Stomach smooth muscle (tissue), 2 donors: ENCODE data around the gene PLPPR3.

ENCODE experiments used
- H3K27ac ChIP-seq: one replicate; pipeline ENCODE4 v1.7.0; 2013; ENCODE audit warnings: mild to moderate bottlenecking, low read length, inconsistent platforms
- H3K27me3 ChIP-seq, 2 donors: one replicate each; pipeline ENCODE4 v1.7.0; 2013; ENCODE audit warnings: low read length in 2 of 2; ENCODE audit not compliant: insufficient read depth in 2 of 2, control insufficient read depth in 1 of 2
- H3K36me3 ChIP-seq, 2 donors: one replicate each; pipeline ENCODE4 v1.7.0; 2013; ENCODE audit warnings: low read length in 2 of 2; ENCODE audit not compliant: control insufficient read depth in 2 of 2, insufficient read depth in 2 of 2
- H3K4me1 ChIP-seq: one replicate; pipeline ENCODE4 v1.7.0; 2013; ENCODE audit warnings: low read length; ENCODE audit not compliant: control insufficient read depth, insufficient read depth
- H3K4me3 ChIP-seq, 2 donors: one replicate each; pipeline ENCODE4 v1.7.0; 2013; ENCODE audit warnings: low read length in 2 of 2
- H3K9ac ChIP-seq, 2 donors: one replicate each; pipeline ENCODE4 v1.7.0; 2013; ENCODE audit warnings: low read length in 2 of 2, mild to moderate bottlenecking in 1 of 2
- H3K9me3 ChIP-seq, 2 donors: one replicate each; pipeline ENCODE4 v1.7.0; 2013; ENCODE audit warnings: low read length in 2 of 2; ENCODE audit not compliant: control insufficient read depth in 2 of 2
- donor health status: healthy.
- donor health status: Pancreatic carcinoma.

The PLPPR3 gene

GRCh38 chr19:813219-814151, 8.3 kb downstream of the PLPPR3 start:
- Histone ChIP-seq H3K4me3 (no peak overlapping the region), H3K27ac (no peak overlapping the region), H3K9ac (no peak overlapping the region), H3K4me1 (no peaks in the 10 kb centered on the region), H3K27me3 (no peaks in the 10 kb centered on the region), H3K9me3 (no peaks in the 10 kb centered on the region), H3K36me3 (peaks cover 5 to 19% of the 10 kb centered on the region in 2 donors)

- peaks cover 8 to 22% of the 10 kb centered on the region in 2 donors for H3K36me3 ChIP-seq
- no peaks in the 10 kb centered on the region for H3K4me1 ChIP-seq
- H3K9me3 ChIP-seq: no peaks in the 10 kb centered on the region
- no peak overlapping the region for H3K27ac ChIP-seq
- H3K4me3 ChIP-seq: no peak overlapping the region
- no peak overlapping the region for H3K9ac ChIP-seq
- no peaks in the 10 kb centered on the region for H3K27me3 ChIP-seq
Observed at GRCh38 chr19:812747-813218, 9.0 kb downstream of the PLPPR3 start.

- Histone ChIP-seq H3K27ac (no peak overlapping the region), H3K27me3 (no peaks in the 10 kb centered on the region), H3K9me3 (no peaks in the 10 kb centered on the region), H3K4me1 (no peaks in the 10 kb centered on the region), H3K9ac (no peak overlapping the region), H3K36me3 (peaks cover 13 to 28% of the 10 kb centered on the region in 2 donors), H3K4me3 (no peak overlapping the region)
Observed at GRCh38 chr19:812049-812746, 9.6 kb downstream of the PLPPR3 start.

- H3K36me3 ChIP-seq: peaks cover 17 to 34% of the 10 kb centered on the region in 2 donors
Observed at GRCh38 chr19:811506-812048, 10.2 kb downstream of the PLPPR3 start.

GRCh38 chr19:810883-811489, 10.8 kb downstream of the PLPPR3 start:
- H3K4me1 ChIP-seq: no peaks in the 10 kb centered on the region
- no peaks in the 10 kb centered on the region for H3K27me3 ChIP-seq
- no peak overlapping the region for H3K27ac ChIP-seq
- no peaks in the 10 kb centered on the region for H3K9me3 ChIP-seq
- H3K36me3 ChIP-seq: peaks cover 20 to 38% of the 10 kb centered on the region in 2 donors
- H3K4me3 ChIP-seq: no peak overlapping the region
- no peak overlapping the region for H3K9ac ChIP-seq

More at GRCh38 chr19:811506-812048, 10.2 kb downstream of the PLPPR3 start:
- no peaks in the 10 kb centered on the region for H3K9me3 ChIP-seq
- no peaks in the 10 kb centered on the region for H3K27me3 ChIP-seq
- no peak overlapping the region for H3K4me3 ChIP-seq
- H3K4me1 ChIP-seq: no peaks in the 10 kb centered on the region
- H3K9ac ChIP-seq: no peak overlapping the region
- no peak overlapping the region for H3K27ac ChIP-seq

- no peaks in the 10 kb centered on the region for H3K27me3 ChIP-seq
- H3K27ac ChIP-seq: no peak overlapping the region
- peaks cover 26 to 41% of the 10 kb centered on the region in 2 donors for H3K36me3 ChIP-seq
- no peak overlapping the region for H3K4me3 ChIP-seq
- no peak overlapping the region for H3K9ac ChIP-seq
- H3K4me1 ChIP-seq: peaks cover 3% of the 10 kb centered on the region
- H3K9me3 ChIP-seq: no peaks in the 10 kb centered on the region
Observed at GRCh38 chr19:810077-810855, 11.5 kb downstream of the PLPPR3 start.

- H3K4me1 ChIP-seq: peaks cover 8% of the 10 kb centered on the region
- H3K36me3 ChIP-seq: peaks cover 40 to 54% of the 10 kb centered on the region in 2 donors
- H3K27ac ChIP-seq: no peak overlapping the region
- no peaks in the 10 kb centered on the region for H3K9me3 ChIP-seq
- no peak overlapping the region for H3K9ac ChIP-seq
- no peaks in the 10 kb centered on the region for H3K27me3 ChIP-seq
- no peak overlapping the region for H3K4me3 ChIP-seq
Observed at GRCh38 chr19:808423-808775, 13.4 kb downstream of the PLPPR3 start.

- Histone ChIP-seq H3K27ac (no peak overlapping the region), H3K4me3 (no peak overlapping the region), H3K36me3 (peaks cover 40 to 54% of the 10 kb centered on the region in 2 donors), H3K9me3 (no peaks in the 10 kb centered on the region), H3K27me3 (no peaks in the 10 kb centered on the region), H3K9ac (no peak overlapping the region), H3K4me1 (peaks cover 14% of the 10 kb centered on the region)
Observed at GRCh38 chr19:807627-808422, 13.9 kb downstream of the PLPPR3 start.

GRCh38 chr19:806815-807421, 14.8 kb downstream of the PLPPR3 start:
- H3K4me1 ChIP-seq: peaks cover 23% of the 10 kb centered on the region
- no peak overlapping the region for H3K9ac ChIP-seq
- H3K4me3 ChIP-seq: no peak overlapping the region
- H3K36me3 ChIP-seq: peaks cover 40 to 52% of the 10 kb centered on the region in 2 donors
- no peaks in the 10 kb centered on the region for H3K9me3 ChIP-seq
- no peak overlapping the region for H3K27ac ChIP-seq
- H3K27me3 ChIP-seq: no peaks in the 10 kb centered on the region
